ENCODE measurements around the gene CELA3B. TPM values are rescaled to one million over a fixed set of nuclear protein-coding genes. Genes with fewer than 3 reads are reported as not detected.

Gene CELA3B
- total RNA-seq, result not detected in 2 replicates

GRCh38 chr1:21976703-21977239 is at the start of gene CELA3B:
Gene CELA3B (plus strand): TSS chr1:21977022. CDS start chr1:21977040, 18 bp downstream.

GRCh38 chr1:21937034-21937371 is 39.8 kb upstream of the CELA3B start, which contains the start of gene HSPG2:
Gene HSPG2 (minus strand): TSS chr1:21937310. CDS start chr1:21937217, 93 bp downstream.

GRCh38 chr1:22001409-22001808 is 24.6 kb downstream of the CELA3B start, which contains the start of gene CELA3A:
Gene CELA3A (plus strand): TSS chr1:22001657. CDS start chr1:22001675, 18 bp downstream.

Other genes with a start within 250 kb of the CELA3B start
- gene USP48, start 193.9 kb upstream of the CELA3B start, total RNA-seq, result 46.3 and 48.4 TPM in 2 replicates
- 0.13 TPM in 1 of 2 replicates, not detected in the other for gene LDLRAD2, start 164.8 kb upstream of the CELA3B start, total RNA-seq
- gene HSPG2, start 39.7 kb upstream of the CELA3B start, total RNA-seq, result 659 and 1,078 TPM in 2 replicates
- gene CELA3A, start 24.6 kb downstream of the CELA3B start, total RNA-seq, result not detected in 2 replicates
- 209 and 250 TPM in 2 replicates for gene CDC42, start 75.7 kb downstream of the CELA3B start, total RNA-seq
- not detected in 2 replicates for gene WNT4, start 166.1 kb downstream of the CELA3B start, total RNA-seq

All from smooth muscle cell of the pulmonary artery (primary cell).